Right kidney (tissue), 1 donor: ENCODE data around the gene GALNT7.

Experiments used
- DNase-seq: peaks from one replicate; pipeline ENCODE4 v3.0.0-alpha.2; 2016

Gene GALNT7

DNA sequence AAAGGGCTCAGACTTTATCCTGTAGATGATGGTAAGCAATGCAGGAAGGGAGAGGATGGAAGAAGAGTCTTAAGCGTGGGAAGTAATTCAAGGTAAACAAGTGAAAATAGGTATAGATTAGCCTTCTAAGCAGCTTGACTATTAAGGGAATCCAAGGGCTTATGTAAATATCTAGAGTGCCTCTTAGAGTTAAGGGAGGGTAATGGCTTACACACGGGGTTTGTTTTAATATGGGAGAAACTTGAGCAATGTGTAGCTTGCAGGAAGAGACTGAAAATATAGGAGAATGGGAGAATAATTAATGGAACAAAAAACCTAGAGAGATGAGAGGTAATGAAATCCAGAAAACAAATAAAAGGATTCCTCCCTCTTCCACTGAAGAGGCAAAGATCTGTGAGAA is 189.3 kb downstream of the GALNT7 start:
- DNase-seq, result no peak

DNA sequence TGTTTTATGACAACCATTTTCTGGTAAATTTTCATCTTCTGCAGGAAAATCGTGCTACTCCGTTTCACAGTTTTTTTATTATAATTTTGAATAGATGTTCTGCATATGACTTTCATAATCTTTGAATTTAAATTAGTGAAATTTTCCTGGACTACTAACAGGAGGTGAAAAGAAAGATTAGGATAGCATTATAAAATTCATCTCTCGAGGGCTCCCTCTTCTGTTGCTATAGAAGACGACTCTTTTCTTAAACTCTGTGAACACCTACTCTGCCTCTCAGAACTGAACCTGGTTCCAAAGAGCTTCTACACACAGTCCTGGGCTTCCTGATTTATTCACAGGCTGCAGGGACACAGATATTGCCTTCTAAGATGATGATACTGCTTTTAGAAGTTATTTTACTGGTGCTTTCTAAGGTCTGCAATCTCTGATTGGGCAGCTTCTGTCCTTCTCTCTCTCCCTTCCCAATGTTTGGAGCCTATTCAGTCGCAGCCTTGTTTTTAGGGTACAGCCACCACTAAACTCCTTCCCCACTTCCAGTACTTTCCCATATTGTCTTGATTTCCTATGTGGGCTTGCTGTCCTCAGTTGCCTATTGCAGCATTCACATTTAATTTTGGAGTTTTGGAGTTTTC is 192.1 kb downstream of the GALNT7 start:
- no peak for DNase-seq

- no peak for DNase-seq
These were observed 194.1 kb downstream of the GALNT7 start for GRCh38 chr4:173362666-173363065.

- no peak for DNase-seq
These were observed 196.9 kb downstream of the GALNT7 start for GRCh38 chr4:173365359-173365996.

DNA sequence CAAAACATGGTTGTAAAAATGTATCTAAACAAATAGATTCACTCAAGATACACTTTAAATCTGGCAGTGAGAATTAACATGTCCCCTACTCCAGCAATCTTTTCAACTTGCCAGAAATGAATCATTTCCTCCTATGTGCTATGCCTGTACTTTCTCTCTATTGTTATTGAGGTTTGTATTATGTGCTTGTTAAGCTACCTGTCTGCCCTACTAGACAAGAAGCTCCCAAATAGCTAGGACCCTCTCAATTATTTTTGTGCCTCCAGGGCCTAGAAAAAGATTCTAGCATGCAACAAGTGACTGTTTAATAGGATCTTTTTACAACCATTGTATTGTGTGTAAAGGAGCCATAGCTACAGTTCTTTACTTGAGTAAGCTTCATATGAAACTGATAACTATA is 198.7 kb downstream of the GALNT7 start:
- no peak for DNase-seq

DNA sequence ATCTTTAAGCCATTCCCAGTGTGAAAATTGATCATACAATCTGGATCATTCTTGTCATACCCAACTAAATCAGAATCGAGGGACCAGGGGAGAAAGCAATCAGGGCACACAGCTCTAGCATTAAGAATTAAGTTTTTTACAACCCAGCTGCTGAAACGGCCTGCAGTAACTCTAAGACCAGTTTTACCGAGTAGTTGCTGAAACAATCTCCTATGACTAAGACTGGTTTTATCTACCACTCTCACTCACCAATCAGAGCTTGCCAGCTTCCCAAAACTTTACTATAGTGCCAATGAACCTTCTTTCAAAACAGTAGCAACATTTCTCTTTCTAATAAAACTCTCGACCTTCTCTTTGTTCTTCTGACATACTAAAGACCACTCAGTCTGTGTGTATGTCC is 199.3 kb downstream of the GALNT7 start:
- DNase-seq, result no peak

DNA sequence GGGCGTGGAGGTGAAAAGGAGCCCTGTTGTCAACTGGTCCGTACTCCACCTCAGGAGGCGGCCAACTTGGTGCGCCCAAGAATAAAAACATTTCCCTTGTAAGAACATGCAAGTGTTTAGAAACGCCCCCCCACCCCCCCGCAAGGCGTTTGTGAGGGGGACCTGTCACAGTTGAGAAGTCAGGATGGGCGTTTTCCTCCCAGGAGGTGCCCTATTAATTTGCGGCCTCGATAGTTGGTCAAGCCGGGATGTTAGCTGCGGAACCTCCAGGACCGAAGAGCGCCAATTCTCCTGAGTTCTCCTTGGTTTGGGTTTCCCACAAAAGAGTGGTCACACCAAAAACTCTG is 201.5 kb downstream of the GALNT7 start:
- DNase-seq, result no peak

DNA sequence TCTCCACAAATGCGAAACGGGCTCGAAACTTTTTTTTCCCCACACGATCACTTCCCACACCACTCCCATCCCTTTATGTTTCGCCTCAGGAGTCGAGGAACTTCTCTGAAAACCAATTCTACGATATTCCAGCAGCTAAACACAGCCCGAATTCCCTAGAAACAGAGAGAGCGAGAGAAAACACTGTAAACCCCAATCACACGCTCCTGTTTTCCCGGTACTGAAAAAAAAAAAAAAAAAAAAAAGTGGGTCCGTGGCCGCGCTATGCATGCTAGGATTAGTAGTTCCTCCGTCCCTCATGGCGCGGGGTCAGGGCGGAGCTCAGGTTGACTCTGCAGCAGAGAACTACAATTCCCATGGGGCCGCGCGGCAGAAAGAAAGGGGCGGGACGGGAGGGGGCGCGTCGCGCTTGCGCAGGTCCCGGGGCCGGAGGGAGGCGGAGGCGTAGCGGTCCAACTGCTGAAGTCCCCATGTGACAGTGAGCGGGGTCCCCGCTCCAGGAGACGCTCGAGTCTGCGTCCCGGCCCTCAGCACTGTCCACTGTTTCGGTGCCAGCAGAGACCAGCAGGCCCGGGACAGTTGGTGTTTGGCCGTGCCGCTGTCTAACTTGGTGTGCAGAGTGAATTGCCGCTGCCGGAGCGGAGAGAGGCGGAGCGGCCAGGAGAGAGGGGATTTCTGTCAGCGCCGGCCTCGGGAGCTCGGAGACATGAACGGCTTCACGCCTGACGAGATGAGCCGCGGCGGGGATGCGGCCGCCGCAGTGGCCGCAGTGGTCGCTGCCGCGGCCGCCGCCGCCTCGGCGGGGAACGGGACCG is 202.1 kb downstream of the GALNT7 start, which contains the start of gene SAP30:
SAP30 (plus strand) TSS at position 478 of the 815 bp plus-strand sequence; CDS start at position 707, 229 bp downstream.
- peak; percentile 97 for DNase-seq

DNA sequence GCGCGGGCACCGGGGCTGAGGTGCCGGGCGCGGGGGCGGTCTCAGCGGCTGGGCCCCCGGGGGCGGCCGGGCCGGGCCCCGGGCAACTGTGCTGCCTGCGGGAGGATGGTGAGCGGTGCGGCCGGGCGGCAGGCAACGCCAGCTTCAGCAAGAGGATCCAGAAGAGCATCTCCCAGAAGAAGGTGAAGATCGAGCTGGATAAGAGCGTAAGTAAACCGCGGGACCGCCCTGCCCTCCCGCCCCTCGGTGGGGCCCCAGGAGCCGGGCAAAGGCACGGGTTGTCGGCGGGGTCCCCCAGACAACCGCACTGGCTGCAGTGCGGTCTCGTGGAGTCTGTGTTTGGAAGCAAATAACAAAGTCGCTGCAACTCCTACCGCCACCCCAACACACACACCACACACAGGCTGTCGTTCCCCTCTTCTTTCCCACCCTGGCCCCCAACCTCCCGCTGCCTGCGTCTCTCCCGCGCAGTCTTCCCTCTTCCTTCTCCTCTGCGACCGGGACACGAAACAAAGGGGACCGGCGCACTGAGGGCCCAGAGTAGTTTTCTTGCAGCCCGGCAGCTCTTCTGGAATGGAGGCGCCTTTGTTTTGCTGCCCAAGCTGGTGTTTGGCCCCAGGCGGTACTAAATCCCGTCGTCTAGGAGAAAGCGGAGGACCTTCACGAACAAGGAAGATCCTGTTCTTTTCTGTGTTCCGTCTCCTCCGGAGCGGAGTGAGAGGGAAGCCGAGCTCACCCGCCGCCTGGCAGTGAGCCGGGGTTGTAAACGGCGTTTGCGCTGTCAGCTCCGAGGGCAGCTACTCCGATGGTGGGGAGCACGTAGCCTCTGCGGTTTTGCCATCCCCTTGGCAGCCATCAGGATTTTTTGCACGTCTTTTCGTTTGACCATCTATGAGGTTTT is 202.9 kb downstream of the GALNT7 start:
- DNase-seq, result peak; percentile 89
